ENCODE data around the gene GPALPP1.

DNA sequence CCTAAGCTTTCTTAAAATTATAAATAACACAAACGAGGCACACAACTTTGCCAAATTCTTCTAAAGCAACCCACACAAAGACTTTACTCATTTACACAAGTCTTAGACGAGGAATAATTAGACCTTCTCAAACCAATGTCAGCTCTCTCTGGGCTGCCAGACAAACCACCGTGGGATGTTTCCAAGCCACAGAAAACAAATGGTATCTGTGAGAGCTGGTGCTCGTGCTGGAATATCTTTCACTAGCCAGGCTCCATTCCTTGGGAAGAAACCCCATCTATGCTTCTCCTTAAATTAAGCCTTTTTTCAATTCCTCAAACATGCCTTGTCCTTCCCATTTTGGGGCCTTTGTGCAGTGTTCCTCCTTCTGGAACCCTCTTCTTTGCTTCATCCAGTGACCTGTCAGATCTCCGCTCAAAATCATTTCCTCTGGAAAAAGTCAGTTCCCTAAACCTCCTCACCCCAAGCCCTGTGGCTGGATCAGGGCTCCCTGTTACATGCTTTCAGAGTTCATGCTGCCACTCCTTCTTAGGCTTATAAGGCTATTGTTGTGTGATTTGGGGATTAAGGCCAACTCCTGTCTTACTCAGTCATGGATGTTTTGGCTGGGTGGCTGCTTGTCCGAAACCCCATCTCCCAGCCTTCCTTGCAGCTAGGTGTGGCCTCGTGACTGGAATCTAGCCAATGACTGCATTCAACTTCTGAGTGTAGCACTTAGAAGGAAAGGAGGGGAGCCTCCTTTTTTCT lies 66.7 kb downstream of the GPALPP1 start:
- TF ChIP-seq, protein P1, sequence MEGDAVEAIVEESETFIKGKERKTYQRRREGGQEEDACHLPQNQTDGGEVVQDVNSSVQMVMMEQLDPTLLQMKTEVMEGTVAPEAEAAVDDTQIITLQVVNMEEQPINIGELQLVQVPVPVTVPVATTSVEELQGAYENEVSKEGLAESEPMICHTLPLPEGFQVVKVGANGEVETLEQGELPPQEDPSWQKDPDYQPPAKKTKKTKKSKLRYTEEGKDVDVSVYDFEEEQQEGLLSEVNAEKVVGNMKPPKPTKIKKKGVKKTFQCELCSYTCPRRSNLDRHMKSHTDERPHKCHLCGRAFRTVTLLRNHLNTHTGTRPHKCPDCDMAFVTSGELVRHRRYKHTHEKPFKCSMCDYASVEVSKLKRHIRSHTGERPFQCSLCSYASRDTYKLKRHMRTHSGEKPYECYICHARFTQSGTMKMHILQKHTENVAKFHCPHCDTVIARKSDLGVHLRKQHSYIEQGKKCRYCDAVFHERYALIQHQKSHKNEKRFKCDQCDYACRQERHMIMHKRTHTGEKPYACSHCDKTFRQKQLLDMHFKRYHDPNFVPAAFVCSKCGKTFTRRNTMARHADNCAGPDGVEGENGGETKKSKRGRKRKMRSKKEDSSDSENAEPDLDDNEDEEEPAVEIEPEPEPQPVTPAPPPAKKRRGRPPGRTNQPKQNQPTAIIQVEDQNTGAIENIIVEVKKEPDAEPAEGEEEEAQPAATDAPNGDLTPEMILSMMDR (conservative IDR thresholded peaks at IDR 0.05; ENCODE audit: low read depth, low read length) = no peak
- no peak for TF ChIP-seq EZH2 (IDR thresholded peaks at IDR 0.05; ENCODE audit: low read length, unreplicated experiment)

All from PC-3 (cell line).